Activated CD4-positive, CD25-positive, alpha-beta regulatory T cell treated with anti-CD3 and anti-CD28 coated beads, Interleukin-2, amount 50 U/mL, for 24 hours (primary cell): ENCODE results near the gene LDB2.

Experiments used
- ATAC-seq, 2 donors: fragments of 150-1000 bp; cut with Tn5 transposase; one replicate each; pipeline ENCODE4 v1.10.0; 2021; ENCODE audit warnings: mild to moderate bottlenecking in 1 of 2, moderate library complexity in 1 of 2

Gene LDB2

GRCh38 chr4:16752150-16752549 lies 146.3 kb downstream of the LDB2 start:
- no peak for ATAC-seq

GRCh38 chr4:16750882-16751642 lies 147.4 kb downstream of the LDB2 start:
- ATAC-seq, result no peak

DNA sequence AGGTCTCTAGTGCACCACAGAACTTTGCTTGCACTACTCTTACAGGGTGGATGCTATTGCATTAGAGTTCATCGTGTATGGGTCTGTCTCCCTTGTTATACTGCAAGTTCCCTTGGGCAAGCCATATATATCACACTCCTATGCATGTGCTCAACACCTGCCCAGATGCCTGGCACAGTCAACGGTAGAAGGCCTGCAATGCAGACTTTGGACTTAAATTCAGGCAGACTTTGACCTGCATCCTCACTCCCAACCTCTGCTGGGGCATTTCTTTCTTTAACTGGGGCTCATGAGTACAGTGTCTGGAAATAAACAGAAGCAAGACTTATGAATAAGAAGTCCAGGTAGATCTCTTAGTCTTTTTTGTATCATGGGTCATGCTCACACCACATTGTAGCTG lies 148.2 kb downstream of the LDB2 start:
- ATAC-seq, result no peak

DNA sequence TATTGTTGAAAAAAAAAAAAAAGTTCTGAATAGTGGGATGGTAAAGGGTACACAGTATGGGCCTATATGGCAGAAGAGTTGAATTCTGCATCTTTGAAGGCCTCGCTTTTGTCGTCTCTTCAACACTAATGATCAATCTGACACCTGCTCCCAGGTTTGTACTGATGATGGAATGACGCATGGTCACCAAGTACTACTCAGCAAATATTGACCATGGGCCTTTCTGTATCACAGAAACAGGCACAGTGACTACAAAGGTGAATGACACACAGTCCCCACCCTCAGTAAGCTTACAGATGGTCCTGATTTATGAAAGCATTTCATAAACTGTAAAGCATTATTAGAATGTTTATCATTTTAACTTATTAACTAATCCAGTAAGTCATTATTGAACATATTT lies 152.6 kb downstream of the LDB2 start:
- ATAC-seq, result no peak

DNA sequence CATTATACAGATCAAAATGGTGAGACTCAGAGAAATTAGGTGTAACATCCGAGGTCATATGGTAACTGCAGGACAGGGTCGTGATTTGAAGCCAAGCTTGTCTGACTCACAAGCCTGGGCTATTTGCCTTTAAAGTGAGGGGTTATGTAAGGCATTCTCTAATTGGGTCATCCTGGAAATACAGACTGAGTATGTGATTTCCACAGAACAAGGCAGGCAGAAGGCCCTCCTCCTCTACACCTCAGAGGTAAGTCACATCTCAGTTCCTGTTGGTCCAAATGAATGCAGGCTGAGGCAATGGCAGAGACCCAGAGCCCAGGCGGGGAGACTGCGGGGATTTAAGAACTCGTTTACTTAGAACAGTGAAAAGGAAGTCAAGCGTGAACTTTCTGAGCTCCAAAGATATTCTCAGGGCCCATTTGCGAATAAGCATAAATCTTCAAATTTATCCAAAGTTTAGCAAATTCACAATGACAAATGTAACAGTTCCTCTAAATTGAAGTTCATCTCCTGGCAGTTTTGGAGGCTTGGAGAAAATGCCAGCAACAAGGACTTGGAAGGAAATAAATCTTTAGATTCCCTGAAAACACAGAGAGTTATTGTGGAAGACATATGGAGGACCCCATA lies 153.3 kb downstream of the LDB2 start:
- no peak for ATAC-seq

DNA sequence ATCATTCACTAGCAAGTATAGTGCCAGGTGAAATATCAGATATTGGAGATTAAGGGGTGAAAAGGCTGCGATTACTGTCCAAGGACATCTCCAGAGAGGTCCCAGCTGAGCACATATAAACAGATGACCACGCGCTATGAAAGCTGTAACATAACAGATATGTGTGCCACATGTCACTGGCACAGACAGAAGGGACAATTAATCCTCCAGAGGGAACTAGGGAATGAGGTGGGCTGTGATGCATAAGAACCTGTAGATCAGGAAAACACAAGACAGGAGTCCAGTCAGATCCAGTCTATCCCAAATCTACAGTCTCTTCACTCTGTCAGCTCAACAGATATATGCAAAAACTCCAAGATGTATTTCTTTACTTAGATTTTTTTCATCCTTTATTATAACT lies 157.2 kb downstream of the LDB2 start:
- ATAC-seq, result no peak

DNA sequence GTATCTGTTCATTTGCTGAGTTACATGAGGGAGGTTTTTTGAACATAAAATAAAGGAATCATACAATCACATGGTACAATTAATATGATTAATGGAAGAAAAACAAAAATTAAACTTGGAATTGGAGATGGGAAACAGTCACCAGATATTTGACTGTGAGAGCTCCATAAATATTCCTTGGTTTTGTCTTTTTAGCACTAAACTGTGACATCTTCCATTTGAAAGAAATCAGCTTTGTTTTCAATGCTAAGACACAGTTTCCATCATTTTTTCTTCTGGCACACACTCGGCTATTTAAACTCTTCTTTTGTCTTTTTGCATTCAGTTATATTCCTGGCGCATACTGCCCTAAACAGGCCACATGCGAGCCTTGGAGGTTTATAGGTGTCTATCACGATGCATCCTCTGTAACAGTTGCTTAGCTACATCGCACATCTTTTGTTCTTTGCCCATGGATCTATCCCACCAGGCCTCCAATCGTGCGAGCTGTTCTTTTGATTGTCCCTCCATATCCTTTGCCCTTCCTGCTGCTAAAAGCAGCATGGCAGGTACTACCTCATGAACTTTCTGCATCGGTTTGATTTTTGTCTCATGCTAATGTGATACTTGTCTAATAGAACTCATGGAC lies 158.3 kb downstream of the LDB2 start:
- no peak for ATAC-seq

DNA sequence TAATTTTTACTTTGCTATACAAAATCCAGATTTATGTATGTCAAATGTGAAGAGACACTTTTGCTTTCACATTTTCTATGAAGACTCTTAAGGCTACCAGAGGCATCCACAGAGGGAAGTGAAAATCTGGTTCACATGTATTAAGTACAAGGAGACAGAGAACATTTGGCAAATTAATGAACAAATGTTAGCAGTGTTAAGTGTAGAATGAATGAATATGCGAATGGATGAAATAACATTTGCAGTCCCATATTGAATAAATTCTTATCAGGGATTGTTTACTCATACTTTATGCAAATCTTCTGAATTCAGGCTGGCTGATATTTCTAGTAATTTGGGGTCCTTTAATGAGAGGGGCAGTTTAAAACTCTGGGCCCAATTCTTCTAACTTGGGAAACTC lies 159.9 kb downstream of the LDB2 start:
- no peak for ATAC-seq

GRCh38 chr4:16733509-16733908 lies 164.9 kb downstream of the LDB2 start:
- no peak for ATAC-seq

- no peak for ATAC-seq
Measured at GRCh38 chr4:16732741-16733140, 165.7 kb downstream of the LDB2 start.

DNA sequence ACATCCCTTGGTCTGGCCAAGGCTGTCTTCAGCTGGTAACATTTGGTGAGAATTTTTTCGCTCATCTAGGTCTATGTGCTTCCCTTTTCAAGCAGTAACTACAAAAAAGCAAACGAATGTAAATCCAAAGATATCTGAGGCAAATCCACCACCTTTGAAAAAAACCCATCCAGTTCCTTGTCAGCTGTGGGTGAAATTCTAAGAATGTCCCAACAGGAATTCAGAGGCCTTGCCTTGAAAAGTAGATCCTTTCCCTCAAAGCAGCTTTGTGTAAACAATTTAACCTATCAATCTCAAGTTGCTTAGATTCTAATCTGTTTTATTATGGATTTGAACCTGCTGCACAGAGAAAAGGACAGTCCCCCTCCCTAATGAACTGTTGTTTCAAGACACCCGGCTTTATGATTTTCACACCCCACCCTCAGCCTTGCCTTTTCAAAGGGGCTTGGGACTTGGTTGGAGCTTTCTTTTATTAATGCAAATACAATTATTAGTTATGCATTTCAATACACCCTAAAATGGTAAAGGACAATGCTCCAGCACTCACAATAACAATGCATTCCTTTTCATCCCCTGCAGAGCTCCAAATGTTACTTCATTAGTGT lies 166.6 kb downstream of the LDB2 start:
- no peak for ATAC-seq

GRCh38 chr4:16730522-16731205 lies 167.8 kb downstream of the LDB2 start:
- ATAC-seq, result no peak

DNA sequence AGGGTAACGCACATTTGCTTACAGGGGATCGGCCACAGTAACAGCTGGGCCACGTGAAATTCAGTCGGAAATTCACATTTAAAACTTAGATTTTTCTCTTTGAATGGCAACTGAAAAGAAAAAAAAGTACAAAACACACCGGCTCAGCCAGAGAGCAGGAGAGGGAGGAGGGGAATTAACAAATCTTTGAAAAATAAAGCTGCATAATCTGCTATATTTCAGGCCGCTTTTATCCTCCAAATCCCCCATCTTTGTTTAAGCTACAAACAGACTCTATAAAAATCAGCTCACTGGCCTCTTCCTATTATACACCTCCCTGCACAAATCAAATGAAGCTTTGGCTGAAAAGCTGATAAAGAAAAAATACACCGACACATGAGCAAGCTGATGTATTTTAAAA lies 169.1 kb downstream of the LDB2 start:
- no peak for ATAC-seq

DNA sequence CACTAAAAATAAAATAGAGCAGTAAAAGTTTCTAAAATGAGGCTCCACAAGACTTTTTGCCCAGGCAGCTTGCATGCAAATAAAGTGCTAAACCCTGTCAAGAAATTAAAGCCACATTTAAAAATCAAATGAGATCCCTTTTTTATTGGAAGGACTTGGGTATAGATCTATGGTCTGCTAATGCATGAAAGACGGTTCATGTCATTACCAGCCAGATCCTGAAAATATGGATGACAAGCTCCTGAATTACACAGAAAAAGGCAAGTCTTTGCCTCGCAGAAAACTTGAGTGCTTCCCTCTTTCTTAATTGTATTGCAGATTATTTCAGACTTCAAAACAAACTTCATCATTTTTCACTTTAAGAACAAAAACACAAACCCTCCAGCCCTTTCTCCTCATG lies 169.6 kb downstream of the LDB2 start:
- no peak for ATAC-seq

DNA sequence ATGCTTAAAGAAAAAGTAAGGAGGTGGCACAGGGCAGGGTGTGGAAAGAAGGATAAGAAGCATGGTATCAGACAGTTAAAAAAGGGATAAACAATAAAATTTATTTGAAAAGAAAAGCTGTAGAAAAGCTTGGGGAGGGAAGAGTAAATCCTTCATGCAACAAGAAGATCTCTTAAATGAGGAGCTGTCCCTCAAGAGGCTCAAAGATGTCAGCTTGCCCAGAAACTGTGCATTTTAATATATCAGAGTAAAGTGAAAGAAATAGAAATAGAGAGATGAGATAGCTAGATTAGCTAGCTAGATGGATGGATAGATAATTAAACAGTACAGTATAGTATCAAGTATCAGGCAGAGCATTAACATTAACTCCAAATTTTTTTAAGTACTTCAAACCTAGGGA lies 170.3 kb downstream of the LDB2 start:
- no peak for ATAC-seq

DNA sequence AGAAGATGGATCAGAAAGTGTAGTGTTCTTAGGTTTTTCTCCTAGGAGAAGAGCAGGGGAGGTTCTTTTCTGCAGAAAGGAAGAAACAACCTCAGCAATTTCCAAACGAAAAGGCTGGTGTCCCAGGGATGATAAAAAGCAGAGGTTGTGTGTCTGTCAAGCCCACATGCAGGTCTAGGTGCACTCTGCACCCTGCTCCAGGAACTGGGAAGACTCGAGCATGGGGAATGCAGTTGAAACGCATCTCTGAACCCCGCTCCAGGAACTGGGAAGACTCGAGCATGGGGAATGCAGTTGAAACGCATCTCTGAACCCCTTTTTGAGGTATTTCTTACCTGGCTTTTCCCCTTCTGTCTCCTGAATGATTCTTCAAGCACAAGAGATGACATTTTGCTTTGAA lies 171.2 kb downstream of the LDB2 start:
- no peak for ATAC-seq

GRCh38 chr4:16726368-16727050 lies 171.9 kb downstream of the LDB2 start:
- no peak for ATAC-seq

- ATAC-seq, result no peak
Measured at GRCh38 chr4:16725252-16725651, 173.2 kb downstream of the LDB2 start.

DNA sequence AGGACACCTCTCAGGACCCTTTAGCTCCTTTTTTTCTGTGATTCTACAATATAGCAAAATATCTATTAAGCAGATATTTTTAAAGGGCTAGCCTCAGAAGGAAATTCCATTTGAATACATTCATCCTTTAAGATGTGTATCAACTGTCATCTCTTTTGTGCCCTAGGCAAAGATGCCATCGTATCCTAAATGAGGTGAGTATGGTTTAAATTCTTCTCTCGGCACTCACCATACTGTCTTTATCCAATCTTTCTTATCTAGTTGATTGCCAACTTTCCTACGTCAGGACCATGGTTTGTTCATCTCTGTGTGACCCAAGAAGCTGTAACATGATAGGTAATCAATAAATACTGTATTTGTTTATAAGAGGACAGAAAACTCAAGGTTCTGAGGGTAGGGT lies 176.0 kb downstream of the LDB2 start:
- no peak for ATAC-seq

DNA sequence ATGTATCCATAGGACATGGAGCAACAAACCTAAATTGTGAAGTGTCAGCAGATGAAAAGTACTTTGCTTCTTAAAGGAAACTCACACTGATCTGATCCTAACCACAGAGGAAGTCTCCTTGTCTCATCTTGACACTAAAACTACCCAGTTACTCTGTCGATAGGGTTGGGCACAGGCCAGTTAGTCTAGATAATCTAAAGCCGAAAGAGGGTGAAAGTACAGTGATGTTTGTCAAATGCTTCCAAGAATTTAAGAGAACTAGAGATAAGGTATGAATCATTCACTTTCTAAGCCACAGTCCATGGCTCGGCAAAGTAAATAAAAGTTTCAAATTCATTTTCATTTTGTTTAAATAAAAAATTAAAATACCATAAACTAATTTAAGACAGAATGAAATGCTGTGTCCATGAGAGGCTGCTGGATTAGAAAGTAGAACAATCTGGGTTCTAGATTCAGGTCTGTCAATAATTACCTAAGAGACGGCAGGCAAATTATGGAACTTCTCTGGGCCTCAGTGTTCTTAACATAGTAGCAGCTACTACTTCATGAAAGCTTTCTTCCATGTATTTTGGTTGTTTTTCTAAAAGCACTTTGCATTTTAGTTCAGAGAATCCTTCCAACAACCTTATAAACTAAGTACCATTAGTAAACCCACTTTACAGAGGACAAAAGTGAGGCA lies 176.7 kb downstream of the LDB2 start:
- ATAC-seq, result no peak

GRCh38 chr4:16720761-16721160 lies 177.7 kb downstream of the LDB2 start:
- ATAC-seq, result no peak
